ENCODE data around the gene CADM1. TPM values are rescaled to one million over a fixed set of nuclear protein-coding genes. Genes with fewer than 3 reads are reported as not detected.

The CADM1 gene
- polyA plus RNA-seq, 1 donor (not counting 4 experiments of a cell fraction or from before 2014, with no cell fraction given): 9.5 TPM

- H3K9ac ChIP-seq (ENCODE audit: control insufficient read depth, extremely low read depth, insufficient read depth, low read length): no peak overlapping the region
- H3K9me3 ChIP-seq (ENCODE audit: control insufficient read depth, low read depth, low read length): no peaks in the 10 kb centered on the region
- H3K27ac ChIP-seq (ENCODE audit: control insufficient read depth, insufficient read depth, low read length): no peak overlapping the region
- TF ChIP-seq CTCF (optimal IDR thresholded peaks at IDR 0.05 in 1 of 3, IDR thresholded peaks at IDR 0.05 in 1 of 3, conservative IDR thresholded peaks at IDR 0.05 in 1 of 3; ENCODE audit: extremely low read depth in 1 of 3, insufficient read depth in 2 of 3, low read length in 3 of 3) (no peak), EZH2 (IDR thresholded peaks at IDR 0.05; ENCODE audit: low read length) (no peak)
- DNase-seq (ENCODE audit: low read depth, low spot score): no peak
- no peaks in the 10 kb centered on the region for H3K9me1 ChIP-seq (ENCODE audit: control insufficient read depth, extremely low read depth, insufficient read depth, low read length)
- H3K36me3 ChIP-seq (ENCODE audit: control insufficient read depth in 2 of 2, extremely low read depth in 1 of 2, insufficient read depth in 2 of 2, low read length in 2 of 2): no peaks in the 10 kb centered on the region
- dilution Hi-C loops (cut with MboI; ENCODE audit: extremely low pct_ligation_motif_present, low sequenced_read_pairs): no loop called here
- peak overlapping the region; percentile 50 for H2AFZ ChIP-seq (ENCODE audit: control insufficient read depth, low read length)
- no peaks in the 10 kb centered on the region for H3K4me1 ChIP-seq (ENCODE audit: control insufficient read depth, extremely low read depth, insufficient read depth, low read length)
- no peaks in the 10 kb centered on the region for H3K27me3 ChIP-seq (ENCODE audit: control insufficient read depth, extremely low read depth, insufficient read depth, low read length)
- H4K20me1 ChIP-seq (ENCODE audit: control insufficient read depth, extremely low read depth, insufficient read depth, low read length): no peaks in the 10 kb centered on the region
- no peak overlapping the region for H3K4me3 ChIP-seq (ENCODE audit: control insufficient read depth in 2 of 3, extremely low read depth in 1 of 3, insufficient read depth in 2 of 3, low read depth in 1 of 3, low read length in 3 of 3)
- H3K79me2 ChIP-seq (ENCODE audit: control insufficient read depth, insufficient read depth, low read length): no peaks in the 10 kb centered on the region
- FAIRE-seq: no peak
- no peak overlapping the region for H3K4me2 ChIP-seq (ENCODE audit: control insufficient read depth, extremely low read depth, insufficient read depth, low read depth, low read length)
Measured at GRCh38 chr11:115349335-115350017, 154.7 kb downstream of the CADM1 start.

- Histone ChIP-seq H3K4me3 (ENCODE audit: control insufficient read depth in 2 of 3, extremely low read depth in 1 of 3, insufficient read depth in 2 of 3, low read depth in 1 of 3, low read length in 3 of 3) (no peak overlapping the region), H4K20me1 (ENCODE audit: control insufficient read depth, extremely low read depth, insufficient read depth, low read length) (no peaks in the 10 kb centered on the region)
- FAIRE-seq: no peak
Measured at GRCh38 chr11:115348416-115348815, 155.8 kb downstream of the CADM1 start.

More at GRCh38 chr11:115348416-115348815, 155.8 kb downstream of the CADM1 start:
- Histone ChIP-seq H3K9me3 (ENCODE audit: control insufficient read depth, low read depth, low read length) (no peaks in the 10 kb centered on the region), H2AFZ (ENCODE audit: control insufficient read depth, low read length) (no peak overlapping the region), H3K9ac (ENCODE audit: control insufficient read depth, extremely low read depth, insufficient read depth, low read length) (no peak overlapping the region), H3K4me1 (ENCODE audit: control insufficient read depth, extremely low read depth, insufficient read depth, low read length) (no peaks in the 10 kb centered on the region), H3K36me3 (ENCODE audit: control insufficient read depth in 2 of 2, extremely low read depth in 1 of 2, insufficient read depth in 2 of 2, low read length in 2 of 2) (no peaks in the 10 kb centered on the region), H3K27ac (ENCODE audit: control insufficient read depth, insufficient read depth, low read length) (no peak overlapping the region), H3K4me2 (ENCODE audit: control insufficient read depth, extremely low read depth, insufficient read depth, low read depth, low read length) (no peak overlapping the region), H3K27me3 (ENCODE audit: control insufficient read depth, extremely low read depth, insufficient read depth, low read length) (no peaks in the 10 kb centered on the region), H3K9me1 (ENCODE audit: control insufficient read depth, extremely low read depth, insufficient read depth, low read length) (no peaks in the 10 kb centered on the region), H3K79me2 (ENCODE audit: control insufficient read depth, insufficient read depth, low read length) (no peaks in the 10 kb centered on the region)
- TF ChIP-seq CTCF (optimal IDR thresholded peaks at IDR 0.05 in 1 of 3, IDR thresholded peaks at IDR 0.05 in 1 of 3, conservative IDR thresholded peaks at IDR 0.05 in 1 of 3; ENCODE audit: extremely low read depth in 1 of 3, insufficient read depth in 2 of 3, low read length in 3 of 3): no peak
- no peak for TF ChIP-seq EZH2 (IDR thresholded peaks at IDR 0.05; ENCODE audit: low read length)
- no peak for DNase-seq (ENCODE audit: low read depth, low spot score)
- dilution Hi-C loops (cut with MboI; ENCODE audit: extremely low pct_ligation_motif_present, low sequenced_read_pairs): no loop called here

Data from keratinocyte (primary cell).